Measurements from ENCODE around the gene VPS51. TPM values are rescaled to one million over a fixed set of nuclear protein-coding genes. Genes with fewer than 3 reads are reported as not detected.
A peak's percentile ranks its signal among the peaks of the same experiment; 100 is the strongest.

VPS51 gene
- total RNA-seq, 2 experiments from 2014 or later, result 119 to 214 TPM

- Histone ChIP-seq H3K36me3 (ENCODE audit: insufficient read depth, low read length) (peaks cover 76% of the 10 kb centered on the region), H3K4me3 (ENCODE audit: low read depth, low read length, poor library complexity, severe bottlenecking) (peak overlapping the region; percentile 98), H3K4me2 (ENCODE audit: low read length) (peak overlapping the region; percentile 99), H3K27ac (ENCODE audit: low read depth, low read length, poor library complexity, severe bottlenecking) (peak overlapping the region; percentile 98), H3K9me2 (ENCODE audit: insufficient read depth, low read length) (no peaks in the 10 kb centered on the region), H3K9me3 (ENCODE audit: low read length) (no peaks in the 10 kb centered on the region), H3K79me2 (ENCODE audit: insufficient read depth, low read depth, low read length) (peaks cover 56% of the 10 kb centered on the region), H4K20me1 (ENCODE audit: insufficient read depth, low read length) (no peaks in the 10 kb centered on the region), H3K4me1 (ENCODE audit: insufficient read depth, low read length, poor library complexity, severe bottlenecking) (peaks cover 55% of the 10 kb centered on the region), H2AFZ (ENCODE audit: low read length) (no peak overlapping the region)
- TF ChIP-seq, protein P1, sequence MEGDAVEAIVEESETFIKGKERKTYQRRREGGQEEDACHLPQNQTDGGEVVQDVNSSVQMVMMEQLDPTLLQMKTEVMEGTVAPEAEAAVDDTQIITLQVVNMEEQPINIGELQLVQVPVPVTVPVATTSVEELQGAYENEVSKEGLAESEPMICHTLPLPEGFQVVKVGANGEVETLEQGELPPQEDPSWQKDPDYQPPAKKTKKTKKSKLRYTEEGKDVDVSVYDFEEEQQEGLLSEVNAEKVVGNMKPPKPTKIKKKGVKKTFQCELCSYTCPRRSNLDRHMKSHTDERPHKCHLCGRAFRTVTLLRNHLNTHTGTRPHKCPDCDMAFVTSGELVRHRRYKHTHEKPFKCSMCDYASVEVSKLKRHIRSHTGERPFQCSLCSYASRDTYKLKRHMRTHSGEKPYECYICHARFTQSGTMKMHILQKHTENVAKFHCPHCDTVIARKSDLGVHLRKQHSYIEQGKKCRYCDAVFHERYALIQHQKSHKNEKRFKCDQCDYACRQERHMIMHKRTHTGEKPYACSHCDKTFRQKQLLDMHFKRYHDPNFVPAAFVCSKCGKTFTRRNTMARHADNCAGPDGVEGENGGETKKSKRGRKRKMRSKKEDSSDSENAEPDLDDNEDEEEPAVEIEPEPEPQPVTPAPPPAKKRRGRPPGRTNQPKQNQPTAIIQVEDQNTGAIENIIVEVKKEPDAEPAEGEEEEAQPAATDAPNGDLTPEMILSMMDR (conservative IDR thresholded peaks at IDR 0.05; ENCODE audit: low read length), result no peak
- no peak for TF ChIP-seq EZH2phosphoT487 (IDR thresholded peaks at IDR 0.05; ENCODE audit: borderline replicate concordance, low read depth, low read length)
- intact Hi-C loops (cut with micrococcal nuclease; ENCODE audit: unreplicated experiment), result loop anchor here (5.0 kb wide), 2 partner anchors 36 to 279 kb away; no protein-coding TSS in a partner anchor
- no TSS peak for BruUV-seq (replicated peaks)
- no peak for DNase-seq (ENCODE audit: low spot score)
- ChIA-PET CTCF (ENCODE audit: unreplicated experiment) (interaction anchor here (0.5 to 0.9 kb wide), 2 partner anchors 282 to 416 kb away, joined by 3 to 5 read pairs; no protein-coding TSS in a partner anchor), POLR2A (interaction anchor here (1.0 to 6.1 kb wide), 9 partner anchors 10 to 51 kb away, joined by 3 to 47 read pairs (median 5); partner anchors contain the start of genes CAPN1, FAU, MRPL49 and TM7SF2)
These were observed 35.4 kb downstream of the VPS51 start for GRCh38 chr11:65131417-65131776.

DNA sequence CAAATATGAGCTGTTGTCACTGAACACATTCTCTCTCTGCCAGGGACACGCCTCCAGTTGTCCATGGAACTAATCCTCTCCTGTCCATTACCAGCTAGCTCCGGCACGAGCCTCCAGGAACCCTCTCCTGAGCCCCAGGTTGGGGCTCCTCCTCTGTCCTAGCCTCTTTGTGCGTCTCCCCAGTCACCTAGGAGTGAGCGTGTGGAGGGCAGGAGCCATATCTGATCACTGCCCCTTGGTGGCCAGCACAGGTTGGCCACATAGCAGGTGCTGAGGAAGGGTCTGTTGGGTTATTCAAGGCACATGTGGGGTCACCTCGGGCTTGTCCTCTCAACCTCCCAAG, 35.9 kb downstream of the VPS51 start:
- Histone ChIP-seq H4K20me1 (ENCODE audit: insufficient read depth, low read length) (no peaks in the 10 kb centered on the region), H3K79me2 (ENCODE audit: insufficient read depth, low read depth, low read length) (peaks cover 56% of the 10 kb centered on the region), H3K9me3 (ENCODE audit: low read length) (no peaks in the 10 kb centered on the region), H3K4me1 (ENCODE audit: insufficient read depth, low read length, poor library complexity, severe bottlenecking) (peaks cover 59% of the 10 kb centered on the region), H3K4me3 (ENCODE audit: low read depth, low read length, poor library complexity, severe bottlenecking) (peak overlapping the region; percentile 98), H3K27ac (ENCODE audit: low read depth, low read length, poor library complexity, severe bottlenecking) (peak overlapping the region; percentile 98), H3K4me2 (ENCODE audit: low read length) (peak overlapping the region; percentile 99), H3K36me3 (ENCODE audit: insufficient read depth, low read length) (peaks cover 71% of the 10 kb centered on the region), H2AFZ (ENCODE audit: low read length) (no peak overlapping the region), H3K9me2 (ENCODE audit: insufficient read depth, low read length) (no peaks in the 10 kb centered on the region)
- TF ChIP-seq, protein P1 (conservative IDR thresholded peaks at IDR 0.05; ENCODE audit: low read length), result no peak
- no peak for TF ChIP-seq EZH2phosphoT487 (IDR thresholded peaks at IDR 0.05; ENCODE audit: borderline replicate concordance, low read depth, low read length)
- ChIA-PET POLR2A (interaction anchor here (0.6 to 6.1 kb wide), 10 partner anchors 10 to 63 kb away, joined by 3 to 47 read pairs (median 5); partner anchors contain the start of genes CAPN1, FAU, MRPL49 and TM7SF2), CTCF (ENCODE audit: unreplicated experiment) (interaction anchor here (0.9 kb wide), 1 partner anchor 283 kb away, joined by 5 read pairs; no protein-coding TSS in a partner anchor)
- BruUV-seq (replicated peaks), result no TSS peak
- intact Hi-C loops (cut with micrococcal nuclease; ENCODE audit: unreplicated experiment), result loop anchor here (1.0 to 5.0 kb wide), 5 partner anchors 10 to 280 kb away; partner anchors contain the start of genes CAPN1, FAU, MRPL49 and ZNHIT2
- DNase-seq (ENCODE audit: low spot score), result no peak

All from OCI-LY7 (cell line).